D721Med (cell line): ENCODE measurements around the gene TUBGCP4.

Source experiments
- DNase-seq: peaks from one replicate; pipeline ENCODE4 v3.0.0; 2011; ENCODE audit warnings: low spot score; ENCODE audit not compliant: insufficient read length
- FAIRE-seq: peaks from 2 replicates; lab custom pipeline; 2011; peaks lifted over from hg19 to GRCh38; lab: Jason Lieb, UNC
- CTCF ChIP-seq: IDR thresholded peaks from 2 replicates; pipeline ENCODE4 v1.5.1; 2012; ENCODE audit warnings: mild to moderate bottlenecking, control low read depth; ENCODE audit not compliant: insufficient read depth; ENCODE audit errors: missing control alignments

The TUBGCP4 gene

GRCh38 chr15:43370975-43371974, at the start of gene TUBGCP4, which contains the start of gene ZSCAN29:
Gene TUBGCP4, plus strand, starts transcription at chr15:43371101. Its CDS starts 254 bp downstream, at chr15:43371355.
Gene ZSCAN29, minus strand, starts transcription at chr15:43371043. Its CDS starts 1,130 bp downstream, at chr15:43369913.
- FAIRE-seq (no peak), DNase-seq (peak; percentile 93)
- peak; percentile 10 for TF ChIP-seq CTCF

GRCh38 chr15:43325039-43325684, 45.7 kb upstream of the TUBGCP4 start:
- FAIRE-seq, result no peak
- TF ChIP-seq CTCF, result no peak
- DNase-seq, result no peak

- no peak for TF ChIP-seq CTCF
- FAIRE-seq (no peak), DNase-seq (no peak)
These were observed 41.5 kb upstream of the TUBGCP4 start for GRCh38 chr15:43329217-43329959.

- FAIRE-seq (peak; percentile 25), DNase-seq (peak; percentile 64)
- TF ChIP-seq CTCF, result no peak
These were observed 40.7 kb upstream of the TUBGCP4 start, which contains the start of gene LCMT2 for GRCh38 chr15:43329960-43330779. Gene LCMT2, minus strand, starts transcription at chr15:43330573. Its CDS starts 84 bp downstream, at chr15:43330489.

GRCh38 chr15:43330780-43331087, 40.2 kb upstream of the TUBGCP4 start:
- DNase-seq (no peak), FAIRE-seq (no peak)
- TF ChIP-seq CTCF, result no peak

- TF ChIP-seq CTCF, result peak; percentile 1
- DNase-seq, result no peak
- no peak for FAIRE-seq
These were observed 24.6 kb upstream of the TUBGCP4 start for GRCh38 chr15:43346305-43346704.
